ENCODE data around the gene PTPRG. TPM values are rescaled to one million over a fixed set of nuclear protein-coding genes. Genes with fewer than 3 reads are reported as not detected.

The PTPRG gene
- total RNA-seq, 2 experiments from 2014 or later: 0.03 to 0.05 TPM

- H3K4me1 Mint-ChIP-seq (ENCODE audit: low read depth): peaks cover 5% of the 10 kb centered on the region
- Histone ChIP-seq H3K27me3 (ENCODE audit: control insufficient read depth in 1 of 2, insufficient read depth in 2 of 2, low read length in 2 of 2) (no peaks in the 10 kb centered on the region), H3K4me1 (ENCODE audit: insufficient read depth, low read length) (no peaks in the 10 kb centered on the region), H3K9me3 (ENCODE audit: control insufficient read depth in 1 of 2, insufficient read depth in 1 of 2, low read length in 2 of 2) (no peaks in the 10 kb centered on the region), H3K36me3 (ENCODE audit: insufficient read depth, low read length) (no peaks in the 10 kb centered on the region), H3K27ac (ENCODE audit: low read depth in 1 of 2, low read length in 2 of 2) (no peak overlapping the region), H3K4me3 (ENCODE audit: low read length) (no peak overlapping the region)
- H3K4me3 Mint-ChIP-seq: no peak overlapping the region
- ATAC-seq (ENCODE audit: poor library complexity): no peak
- TF ChIP-seq CTCF (IDR thresholded peaks at IDR 0.05): no peak
- intact Hi-C loops (cut with DNase I, micrococcal nuclease): loop anchor here in 1 of 2 experiments (10.0 kb wide), 1 partner anchor 800 kb away; no protein-coding TSS in a partner anchor
- H3K36me3 Mint-ChIP-seq (ENCODE audit: low read depth): no peaks in the 10 kb centered on the region
- no peaks in the 10 kb centered on the region for H3K27me3 Mint-ChIP-seq
- H3K27ac Mint-ChIP-seq: no peak overlapping the region
- POLR2A ChIA-PET: no interaction called here
- DNase-seq: no peak
- no peaks in the 10 kb centered on the region for H3K9me3 Mint-ChIP-seq
- CTCF ChIA-PET: no interaction called here
These were observed 623.2 kb downstream of the PTPRG start for GRCh38 chr3:62184559-62184958.

- H3K27ac Mint-ChIP-seq: no peak overlapping the region
- no peaks in the 10 kb centered on the region for H3K27me3 ChIP-seq (ENCODE audit: control insufficient read depth in 1 of 2, insufficient read depth in 2 of 2, low read length in 2 of 2)
- TF ChIP-seq CTCF (IDR thresholded peaks at IDR 0.05): no peak
- no peaks in the 10 kb centered on the region for H3K9me3 ChIP-seq (ENCODE audit: control insufficient read depth in 1 of 2, insufficient read depth in 1 of 2, low read length in 2 of 2)
- peaks cover 5% of the 10 kb centered on the region for H3K4me1 Mint-ChIP-seq (ENCODE audit: low read depth)
- H3K4me3 ChIP-seq (ENCODE audit: low read length): no peak overlapping the region
- H3K27me3 Mint-ChIP-seq: no peaks in the 10 kb centered on the region
- no peak overlapping the region for H3K4me3 Mint-ChIP-seq
- ChIA-PET POLR2A (no interaction called here), CTCF (no interaction called here)
- no peaks in the 10 kb centered on the region for H3K36me3 Mint-ChIP-seq (ENCODE audit: low read depth)
- H3K4me1 ChIP-seq (ENCODE audit: insufficient read depth, low read length): no peaks in the 10 kb centered on the region
- ATAC-seq (ENCODE audit: poor library complexity) (no peak), DNase-seq (no peak)
- no peaks in the 10 kb centered on the region for H3K9me3 Mint-ChIP-seq
- no peak overlapping the region for H3K27ac ChIP-seq (ENCODE audit: low read depth in 1 of 2, low read length in 2 of 2)
- intact Hi-C loops (cut with DNase I, micrococcal nuclease): loop anchor here in 1 of 2 experiments (10.0 kb wide), 1 partner anchor 802 kb away; no protein-coding TSS in a partner anchor
- no peaks in the 10 kb centered on the region for H3K36me3 ChIP-seq (ENCODE audit: insufficient read depth, low read length)
These were observed 625.7 kb downstream of the PTPRG start for GRCh38 chr3:62187022-62187431.

- Mint-ChIP-seq H3K4me1 (ENCODE audit: low read depth) (peaks cover 5% of the 10 kb centered on the region), H3K27me3 (no peaks in the 10 kb centered on the region), H3K27ac (no peak overlapping the region), H3K9me3 (no peaks in the 10 kb centered on the region), H3K36me3 (ENCODE audit: low read depth) (no peaks in the 10 kb centered on the region), H3K4me3 (no peak overlapping the region)
- ATAC-seq (ENCODE audit: poor library complexity): peak; percentile 62
- POLR2A ChIA-PET: no interaction called here
- CTCF ChIA-PET: no interaction called here
- Histone ChIP-seq H3K4me3 (ENCODE audit: low read length) (no peak overlapping the region), H3K9me3 (ENCODE audit: control insufficient read depth in 1 of 2, insufficient read depth in 1 of 2, low read length in 2 of 2) (no peaks in the 10 kb centered on the region), H3K4me1 (ENCODE audit: insufficient read depth, low read length) (no peaks in the 10 kb centered on the region), H3K36me3 (ENCODE audit: insufficient read depth, low read length) (no peaks in the 10 kb centered on the region), H3K27ac (ENCODE audit: low read depth in 1 of 2, low read length in 2 of 2) (no peak overlapping the region), H3K27me3 (ENCODE audit: control insufficient read depth in 1 of 2, insufficient read depth in 2 of 2, low read length in 2 of 2) (no peaks in the 10 kb centered on the region)
- DNase-seq: peak; percentile 36 to 77 (median 49)
- TF ChIP-seq CTCF (IDR thresholded peaks at IDR 0.05): peak; percentile 80
- intact Hi-C loops (cut with DNase I, micrococcal nuclease): loop anchor here in 1 of 2 experiments (10.0 kb wide), 1 partner anchor 804 kb away; no protein-coding TSS in a partner anchor
These were observed 627.5 kb downstream of the PTPRG start for GRCh38 chr3:62188681-62189375.

All from CD4-positive, alpha-beta T cell (primary cell).